Fibroblast of villous mesenchyme (primary cell): Measurements from ENCODE around the gene CYP46A1. TPM values are rescaled to one million over a fixed set of nuclear protein-coding genes. Genes with fewer than 3 reads are reported as not detected.

Source experiments
- DNase-seq: peaks from one replicate; pipeline ENCODE4 v3.0.0-alpha.2; 2010; ENCODE audit warnings: low read depth
- H3K4me3 ChIP-seq: 2 replicates; pipeline ENCODE4 v1.5.1; 2011; ENCODE audit warnings: low read depth, mild to moderate bottlenecking, low read length
- CTCF ChIP-seq: IDR thresholded peaks from 2 replicates; pipeline ENCODE4 v1.5.1; 2012; ENCODE audit warnings: low read depth, mild to moderate bottlenecking, low read length; ENCODE audit not compliant: insufficient read depth
- total RNA-seq: library from RNA; depleted of rRNA; stranded (reverse); fragments of >200 nt; gene quantifications from 2 replicates; pipeline ENCODE4 v1.2.3, GENCODE V29; 2012

Gene CYP46A1
- total RNA-seq, 1 donor: under 0.01 TPM

- no peak overlapping the region for H3K4me3 ChIP-seq
- TF ChIP-seq CTCF: no peak
- DNase-seq: peak; percentile 94
Measured at GRCh38 chr14:99755629-99756603, 71.8 kb downstream of the CYP46A1 start.

DNA sequence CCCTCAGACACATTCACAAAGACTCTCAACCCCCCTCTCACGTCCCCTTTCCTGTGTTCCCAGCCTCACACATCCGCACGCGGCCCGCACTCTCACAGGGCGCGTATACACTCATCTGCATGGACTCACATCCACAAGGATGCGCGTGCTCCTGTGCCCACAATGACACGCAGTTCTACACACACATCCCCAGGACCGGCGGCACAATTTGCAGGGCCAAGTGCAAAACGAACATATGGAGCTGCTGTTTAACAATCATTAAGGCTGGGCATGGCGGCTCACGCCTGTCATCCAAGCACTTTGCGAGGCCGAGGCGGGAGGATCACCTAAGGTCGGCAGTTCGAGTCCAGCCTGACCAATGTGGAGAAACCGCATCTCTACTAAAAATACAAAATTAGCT, 72.7 kb downstream of the CYP46A1 start:
- no peak for TF ChIP-seq CTCF
- H3K4me3 ChIP-seq: no peak overlapping the region
- DNase-seq: no peak

DNA sequence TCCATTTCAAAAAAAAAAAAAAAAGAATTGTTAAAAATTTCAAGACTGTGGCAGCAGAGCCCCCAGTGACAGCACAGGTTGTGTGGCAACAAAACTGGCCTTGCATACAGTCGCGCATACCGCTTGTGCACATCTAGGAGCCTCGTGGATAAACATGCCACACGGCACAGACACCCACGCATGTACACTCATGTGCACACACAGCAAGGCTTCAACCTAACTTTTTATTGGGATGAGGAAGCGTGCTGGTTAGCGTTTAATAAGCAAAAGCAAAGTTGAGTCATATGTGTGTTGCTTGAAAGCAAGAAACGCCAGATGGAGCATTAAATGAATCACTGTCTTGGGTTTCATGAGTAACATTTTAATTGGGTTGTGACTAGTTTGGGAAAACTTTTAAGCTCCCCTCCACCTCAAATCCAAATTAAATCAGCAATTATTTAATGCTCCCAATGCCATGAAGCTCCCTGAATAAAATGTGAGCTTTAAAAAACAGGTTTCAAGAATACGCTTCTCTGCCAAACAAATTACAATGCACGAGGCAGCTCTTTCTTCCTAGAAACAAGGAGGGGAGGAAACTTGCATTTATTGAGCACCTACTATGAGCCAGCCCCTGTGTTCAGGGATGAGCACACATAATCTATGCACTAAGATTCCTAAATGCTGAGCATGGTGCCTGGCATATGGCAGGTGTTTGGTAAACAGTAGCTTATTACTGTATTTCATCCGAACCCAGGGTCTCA, 73.4 kb downstream of the CYP46A1 start:
- H3K4me3 ChIP-seq: no peak overlapping the region
- DNase-seq: peak; percentile 98
- no peak for TF ChIP-seq CTCF

DNA sequence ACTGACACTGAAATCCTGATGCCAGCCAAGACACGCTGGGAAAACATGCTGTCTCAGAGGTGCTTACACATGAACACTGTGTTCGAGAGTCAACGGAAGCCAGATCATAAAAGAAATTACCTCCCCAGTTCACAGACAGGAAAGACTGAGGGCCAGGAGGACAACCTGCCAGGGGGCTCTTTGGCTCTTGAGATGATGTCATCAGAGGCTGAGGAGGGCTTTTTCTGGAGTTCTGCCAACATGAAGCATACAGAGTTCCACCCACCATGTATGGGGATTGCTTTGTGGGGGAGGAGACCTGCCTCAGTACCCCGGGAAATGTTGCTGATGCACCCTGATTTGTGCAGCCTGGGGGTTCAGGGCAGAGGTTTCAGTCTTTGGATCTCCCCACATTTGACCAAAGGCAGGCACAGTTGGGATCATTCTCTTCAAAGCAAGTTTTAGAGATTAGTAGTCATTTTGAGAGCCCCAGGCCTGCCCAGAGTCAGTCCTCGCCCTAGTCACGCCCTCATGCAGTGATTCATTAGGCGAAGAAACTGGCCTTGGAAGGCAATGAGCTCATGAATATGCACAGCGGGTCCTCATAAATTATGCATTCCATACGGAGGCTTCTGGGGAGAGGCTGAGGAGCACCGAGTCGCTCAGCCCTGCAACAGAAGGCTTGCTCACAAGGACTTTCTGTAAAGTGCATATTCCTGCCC, 74.2 kb downstream of the CYP46A1 start:
- H3K4me3 ChIP-seq: no peak overlapping the region
- TF ChIP-seq CTCF: no peak
- DNase-seq: peak; percentile 91

GRCh38 chr14:99758872-99759545, 74.9 kb downstream of the CYP46A1 start:
- no peak for DNase-seq
- H3K4me3 ChIP-seq: no peak overlapping the region
- no peak for TF ChIP-seq CTCF

DNA sequence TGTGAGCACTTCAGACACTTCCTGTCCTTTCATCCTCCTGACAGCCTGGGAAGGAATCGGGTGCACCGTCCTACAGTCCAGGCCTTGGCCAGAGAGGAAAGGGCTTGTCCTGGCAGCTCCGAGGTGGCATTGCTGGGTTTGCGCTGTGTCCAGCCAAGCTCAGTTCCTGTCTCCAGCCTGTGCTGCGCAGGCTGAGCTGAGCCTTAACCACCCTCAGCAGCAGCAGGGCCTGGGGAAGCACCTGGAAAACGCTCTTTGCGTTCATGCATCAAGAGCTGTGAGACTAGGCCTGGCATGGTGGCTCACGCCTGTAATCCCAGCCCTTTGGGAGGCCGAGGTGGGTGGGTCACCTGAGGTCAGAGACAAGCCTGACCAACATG, 75.4 kb downstream of the CYP46A1 start:
- H3K4me3 ChIP-seq: no peak overlapping the region
- no peak for TF ChIP-seq CTCF
- no peak for DNase-seq
